NCI-H2171 (cell line): ENCODE results near the gene PADI1.

ENCODE experiments used
- DNase-seq: peaks from one replicate; lab custom pipeline; 2025; lab: John Stamatoyannopoulos, UW

Gene PADI1

GRCh38 chr1:17198476-17199258 lies 6.3 kb upstream of the PADI1 start:
- no peak for DNase-seq

GRCh38 chr1:17199267-17200044 lies 5.5 kb upstream of the PADI1 start:
- no peak for DNase-seq

GRCh38 chr1:17200246-17200645 lies 4.7 kb upstream of the PADI1 start:
- DNase-seq, result no peak

GRCh38 chr1:17200756-17201155 lies 4.2 kb upstream of the PADI1 start:
- no peak for DNase-seq

- DNase-seq, result no peak
These were observed 3.5 kb upstream of the PADI1 start for GRCh38 chr1:17201201-17202021.

GRCh38 chr1:17205652-17206051 lies 724 bp downstream of the PADI1 start:
- no peak for DNase-seq

- DNase-seq, result no peak
These were observed 1.3 kb downstream of the PADI1 start for GRCh38 chr1:17206196-17206595.

GRCh38 chr1:17207046-17207445 lies 2.1 kb downstream of the PADI1 start:
- DNase-seq, result no peak

GRCh38 chr1:17207540-17207939 lies 2.6 kb downstream of the PADI1 start:
- no peak for DNase-seq

- DNase-seq, result no peak
These were observed 3.1 kb downstream of the PADI1 start for GRCh38 chr1:17207966-17208418.

- DNase-seq, result no peak
These were observed 3.6 kb downstream of the PADI1 start for GRCh38 chr1:17208546-17208945.

- no peak for DNase-seq
These were observed 4.5 kb downstream of the PADI1 start for GRCh38 chr1:17209430-17209829.

- no peak for DNase-seq
These were observed 5.2 kb downstream of the PADI1 start for GRCh38 chr1:17210176-17210575.

- no peak for DNase-seq
These were observed 6.4 kb downstream of the PADI1 start for GRCh38 chr1:17211377-17211776.

GRCh38 chr1:17212009-17212408 lies 7.1 kb downstream of the PADI1 start:
- DNase-seq, result no peak

- DNase-seq, result peak; percentile 71
These were observed 7.7 kb downstream of the PADI1 start for GRCh38 chr1:17212487-17213121.

GRCh38 chr1:17213148-17213781 lies 8.3 kb downstream of the PADI1 start:
- DNase-seq, result no peak

- DNase-seq, result no peak
These were observed 8.8 kb downstream of the PADI1 start for GRCh38 chr1:17213782-17214148.

GRCh38 chr1:17214876-17215544 lies 10.1 kb downstream of the PADI1 start:
- no peak for DNase-seq

- DNase-seq, result no peak
These were observed 10.6 kb downstream of the PADI1 start for GRCh38 chr1:17215545-17215890.

GRCh38 chr1:17216078-17216477 lies 11.2 kb downstream of the PADI1 start:
- DNase-seq, result no peak
